Measurements from ENCODE around the gene SCUBE2. TPM values are rescaled to one million over a fixed set of nuclear protein-coding genes. Genes with fewer than 3 reads are reported as not detected.

SCUBE2 gene
- total RNA-seq, 4 donors from 2014 or later = 4.4 to 17.3 (median 10.3) TPM

GRCh38 chr11:9126636-9127035 lies 35.2 kb upstream of the SCUBE2 start:
- intact Hi-C loops (cut with DNase I; ENCODE audit: low total_unique reads) = no loop called here
- 36 to 49% methylated on average over 2 of the region's 2 CpGs for WGBS, 2 donors

GRCh38 chr11:9125185-9125886 lies 33.9 kb upstream of the SCUBE2 start:
- 69 to 83% methylated on average over 2 of the region's 2 CpGs for WGBS, 2 donors
- TF ChIP-seq POLR2A (IDR thresholded peaks at IDR 0.05) (no peak), CTCF (IDR thresholded peaks at IDR 0.05) (no peak)
- no peak for DNase-seq (ENCODE audit: low spot score in 2 of 2)
- no peak overlapping the region for H3K4me3 ChIP-seq (ENCODE audit: low read depth, poor library complexity, severe bottlenecking)
- intact Hi-C loops (cut with DNase I; ENCODE audit: low total_unique reads) = no loop called here

More at GRCh38 chr11:9126636-9127035, 35.2 kb upstream of the SCUBE2 start:
- TF ChIP-seq CTCF (IDR thresholded peaks at IDR 0.05) (no peak), POLR2A (IDR thresholded peaks at IDR 0.05) (no peak)
- no peak for DNase-seq (ENCODE audit: low spot score in 2 of 2)
- no peak overlapping the region for H3K4me3 ChIP-seq (ENCODE audit: low read depth, poor library complexity, severe bottlenecking)

- H3K4me3 ChIP-seq (ENCODE audit: low read depth, poor library complexity, severe bottlenecking) = no peak overlapping the region
- intact Hi-C loops (cut with DNase I; ENCODE audit: low total_unique reads) = no loop called here
- TF ChIP-seq CTCF (IDR thresholded peaks at IDR 0.05) (no peak), POLR2A (IDR thresholded peaks at IDR 0.05) (no peak)
- WGBS, 2 donors = 87 to 93% methylated on average over 2 of the region's 2 CpGs
- no peak for DNase-seq (ENCODE audit: low spot score in 2 of 2)
These were observed 32.4 kb upstream of the SCUBE2 start for GRCh38 chr11:9123595-9124304.

- 96 to 100% methylated on average over 2 of the region's 2 CpGs for WGBS, 2 donors
- DNase-seq (ENCODE audit: low spot score in 2 of 2) = no peak
- TF ChIP-seq POLR2A (IDR thresholded peaks at IDR 0.05) = no peak
- no peak for TF ChIP-seq CTCF (IDR thresholded peaks at IDR 0.05)
- H3K4me3 ChIP-seq (ENCODE audit: low read depth, poor library complexity, severe bottlenecking) = no peak overlapping the region
- intact Hi-C loops (cut with DNase I; ENCODE audit: low total_unique reads) = no loop called here
These were observed 30.0 kb upstream of the SCUBE2 start for GRCh38 chr11:9121469-9121796.

GRCh38 chr11:9120664-9121468 lies 29.5 kb upstream of the SCUBE2 start:
- DNase-seq (ENCODE audit: low spot score in 2 of 2) = no peak
- TF ChIP-seq CTCF (IDR thresholded peaks at IDR 0.05) (no peak), POLR2A (IDR thresholded peaks at IDR 0.05) (no peak)
- no peak overlapping the region for H3K4me3 ChIP-seq (ENCODE audit: low read depth, poor library complexity, severe bottlenecking)
- 78 to 82% methylated on average over 9 of the region's 9 CpGs for WGBS, 2 donors
- intact Hi-C loops (cut with DNase I; ENCODE audit: low total_unique reads) = no loop called here
